Testis (tissue), 3 donors: ENCODE results near the gene PARP8. TPM values are rescaled to one million over a fixed set of nuclear protein-coding genes. Genes with fewer than 3 reads are reported as not detected.

ENCODE experiments used
- DNase-seq: peaks from one replicate; pipeline ENCODE4 v3.0.0-alpha.2; 2019
- H3K27ac ChIP-seq, 2 donors: fragments of 200-600 bp; sonication (generic); one replicate each; pipeline ENCODE4 v1.5.1; 2019
- H3K27me3 ChIP-seq: fragments of 200-600 bp; sonication (generic); one replicate; pipeline ENCODE4 v1.5.1; 2019
- H3K36me3 ChIP-seq: fragments of 200-600 bp; sonication (generic); one replicate; pipeline ENCODE4 v1.5.1; 2017; ENCODE audit warnings: low read depth; ENCODE audit errors: missing control alignments
- H3K4me1 ChIP-seq: fragments of 200-600 bp; sonication (generic); one replicate; pipeline ENCODE4 v1.5.1; 2019
- H3K4me3 ChIP-seq, 2 donors: fragments of 200-600 bp; sonication (generic); one replicate each; pipeline ENCODE4 v1.5.1; 2017 to 2019
- H3K9me3 ChIP-seq: fragments of 200-600 bp; sonication (generic); one replicate; pipeline ENCODE4 v1.5.1; 2017
- POLR2A ChIP-seq: fragments of 450-650 bp; IDR thresholded peaks from one replicate; pipeline ENCODE4 v1.6.1; 2017; ENCODE audit warnings: antibody characterized with exemption, mild to moderate bottlenecking, moderate library complexity
- WGBS, 2 donors: methylation state at CpG; one replicate each; pipeline ENCODE4 v1.1.5; 2018; 5-methylcytosine and 5-hydroxymethylcytosine counted together
- intact Hi-C: fragments of 100-400 bp; cut with DNase I; formaldehyde crosslinking; loops from one replicate; pipeline ENCODE4 v1.15.1; 2023; ENCODE audit warnings: low total_unique reads
- polyA plus RNA-seq: library from polyadenylated mRNA; stranded (reverse); fragments of 350-450 nt; fragmentation: Illumina TruSeq; extraction: RNeasy Lipid Tissue Mini Kit (QIAGEN cat#74804); gene quantifications from one replicate; pipeline ENCODE4 v1.2.3, GENCODE V29; 2014; ENCODE audit warnings: low read depth, low replicate concordance; ENCODE audit not compliant: insufficient read depth
- total RNA-seq, 2 donors: library from RNA; depleted of rRNA; stranded (reverse); fragments of >200 nt; gene quantifications; one replicate each; pipeline ENCODE4 v1.2.3, GENCODE V29; 2016
- TF ChIP-seq, protein P1 (sequence below), 3 experiments: fragments of 450-650 bp in 2 of 3; fragments of 200-600 bp in 1 of 3; sonication (generic) in 1 of 3; IDR thresholded peaks; one replicate each; pipeline ENCODE4 v1.5.1; 2016 to 2019; ENCODE audit warnings: antibody characterized with exemption in 3 of 3, mild to moderate bottlenecking in 2 of 3, moderate library complexity in 1 of 3

PARP8 gene
- total and polyA plus RNA-seq, 3 donors from 2014 or later, result 14.4 to 24.3 (median 18.0) TPM

DNA sequence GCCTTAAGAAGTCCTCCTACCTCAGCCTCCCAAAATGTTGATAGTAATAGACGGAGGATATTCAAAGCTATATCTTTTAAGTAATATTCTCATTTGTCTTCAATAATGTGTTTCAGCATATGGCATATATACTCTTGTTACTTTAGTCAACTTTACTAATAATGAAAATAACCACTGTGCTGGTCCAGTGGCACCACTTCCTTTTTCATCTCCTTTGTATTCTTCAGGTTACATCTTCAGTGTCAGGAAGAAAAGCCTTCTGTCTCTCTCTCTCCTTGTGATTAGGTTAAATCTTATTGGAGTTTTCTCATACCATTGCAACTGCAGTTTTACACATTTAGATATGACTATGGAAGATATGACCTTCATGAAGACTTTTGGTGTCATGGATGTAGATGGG is 31.3 kb downstream of the PARP8 start:
- no peak for TF ChIP-seq POLR2A
- TF ChIP-seq, protein P1, sequence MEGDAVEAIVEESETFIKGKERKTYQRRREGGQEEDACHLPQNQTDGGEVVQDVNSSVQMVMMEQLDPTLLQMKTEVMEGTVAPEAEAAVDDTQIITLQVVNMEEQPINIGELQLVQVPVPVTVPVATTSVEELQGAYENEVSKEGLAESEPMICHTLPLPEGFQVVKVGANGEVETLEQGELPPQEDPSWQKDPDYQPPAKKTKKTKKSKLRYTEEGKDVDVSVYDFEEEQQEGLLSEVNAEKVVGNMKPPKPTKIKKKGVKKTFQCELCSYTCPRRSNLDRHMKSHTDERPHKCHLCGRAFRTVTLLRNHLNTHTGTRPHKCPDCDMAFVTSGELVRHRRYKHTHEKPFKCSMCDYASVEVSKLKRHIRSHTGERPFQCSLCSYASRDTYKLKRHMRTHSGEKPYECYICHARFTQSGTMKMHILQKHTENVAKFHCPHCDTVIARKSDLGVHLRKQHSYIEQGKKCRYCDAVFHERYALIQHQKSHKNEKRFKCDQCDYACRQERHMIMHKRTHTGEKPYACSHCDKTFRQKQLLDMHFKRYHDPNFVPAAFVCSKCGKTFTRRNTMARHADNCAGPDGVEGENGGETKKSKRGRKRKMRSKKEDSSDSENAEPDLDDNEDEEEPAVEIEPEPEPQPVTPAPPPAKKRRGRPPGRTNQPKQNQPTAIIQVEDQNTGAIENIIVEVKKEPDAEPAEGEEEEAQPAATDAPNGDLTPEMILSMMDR (IDR thresholded peaks at IDR 0.05), result no peak
- Histone ChIP-seq H3K9me3 (no peaks in the 10 kb centered on the region), H3K27me3 (no peaks in the 10 kb centered on the region), H3K4me1 (no peaks in the 10 kb centered on the region), H3K36me3 (no peaks in the 10 kb centered on the region), H3K27ac (no peak overlapping the region), H3K4me3 (no peak overlapping the region)
- intact Hi-C loops, result no loop called here
- WGBS, 2 donors, result 76 to 92% methylated on average over 1 of the region's 1 CpG
- no peak for DNase-seq

GRCh38 chr5:50699737-50700136 is 33.3 kb downstream of the PARP8 start:
- Histone ChIP-seq H3K4me1 (no peaks in the 10 kb centered on the region), H3K27ac (no peak overlapping the region), H3K27me3 (no peaks in the 10 kb centered on the region), H3K4me3 (no peak overlapping the region), H3K36me3 (no peaks in the 10 kb centered on the region), H3K9me3 (no peaks in the 10 kb centered on the region)
- 92 to 98% methylated on average over 2 of the region's 2 CpGs for WGBS, 2 donors
- intact Hi-C loops, result no loop called here
- TF ChIP-seq, protein P1 (IDR thresholded peaks at IDR 0.05), result no peak
- no peak for TF ChIP-seq POLR2A
- DNase-seq, result no peak

GRCh38 chr5:50700706-50701105 is 34.3 kb downstream of the PARP8 start:
- H3K9me3 ChIP-seq, result no peaks in the 10 kb centered on the region
- WGBS, 2 donors, result 96 to 98% methylated on average over 4 of the region's 4 CpGs
- H3K36me3 ChIP-seq, result no peaks in the 10 kb centered on the region
- intact Hi-C loops, result no loop called here
- TF ChIP-seq, protein P1 (IDR thresholded peaks at IDR 0.05), result no peak
- TF ChIP-seq POLR2A, result no peak
- DNase-seq, result no peak
- no peaks in the 10 kb centered on the region for H3K27me3 ChIP-seq
- H3K4me1 ChIP-seq, result no peaks in the 10 kb centered on the region
- H3K27ac ChIP-seq, result no peak overlapping the region
- H3K4me3 ChIP-seq, result no peak overlapping the region

- H3K9me3 ChIP-seq, result no peaks in the 10 kb centered on the region
- no peak overlapping the region for H3K4me3 ChIP-seq
- no peak for TF ChIP-seq POLR2A
- TF ChIP-seq, protein P1 (IDR thresholded peaks at IDR 0.05), result no peak
- no peaks in the 10 kb centered on the region for H3K4me1 ChIP-seq
- DNase-seq, result no peak
- no peak overlapping the region for H3K27ac ChIP-seq
- WGBS, 2 donors, result 88 to 92% methylated on average over 9 of the region's 9 CpGs
- intact Hi-C loops, result no loop called here
- H3K27me3 ChIP-seq, result no peaks in the 10 kb centered on the region
- H3K36me3 ChIP-seq, result no peaks in the 10 kb centered on the region
Observed at GRCh38 chr5:50702615-50703366, 36.4 kb downstream of the PARP8 start.

DNA sequence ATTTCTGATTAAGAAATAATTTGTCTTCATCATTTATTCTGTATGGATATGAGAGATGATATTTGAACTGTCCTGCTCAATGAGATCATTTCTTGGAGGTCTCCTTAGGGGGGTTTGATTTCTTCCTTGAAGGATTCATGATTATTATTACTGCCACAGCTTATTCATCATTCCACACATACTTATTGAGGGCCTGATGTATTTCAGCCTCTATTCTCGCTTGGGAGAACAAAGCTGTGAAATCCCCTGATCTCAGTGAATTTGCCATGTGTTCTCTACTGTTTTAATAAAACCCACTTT is 36.9 kb downstream of the PARP8 start:
- no peak overlapping the region for H3K27ac ChIP-seq
- TF ChIP-seq, protein P1 (IDR thresholded peaks at IDR 0.05), result no peak
- no peak for TF ChIP-seq POLR2A
- 95 to 100% methylated on average over 1 of the region's 1 CpG for whole genome bisulfite sequencing, 2 donors

More for the DNA sequence above, 36.9 kb downstream of the PARP8 start:
- Histone ChIP-seq H3K27me3 (no peaks in the 10 kb centered on the region), H3K4me3 (no peak overlapping the region), H3K36me3 (no peaks in the 10 kb centered on the region), H3K4me1 (no peaks in the 10 kb centered on the region), H3K9me3 (no peaks in the 10 kb centered on the region)
- intact Hi-C loops, result no loop called here
- DNase-seq, result no peak
